Natural killer cell (primary cell): Measurements from ENCODE around the gene PA2G4. TPM values are rescaled to one million over a fixed set of nuclear protein-coding genes. Genes with fewer than 3 reads are reported as not detected.
"Not testable (repeated sequence)": the region's sequence is repeated elsewhere in the genome, so short reads cannot be mapped to it uniquely, and the experiment has no call there.

ENCODE experiments used
- ATAC-seq, 3 donors: fragments of 150-1000 bp in 2 of 3; fragments of 200-7000 bp in 1 of 3; cut with Tn5 transposase; 1 replicate in 1 of 3; 2 replicates in 2 of 3; pipeline ENCODE4 v1.10.0; 2021; ENCODE audit warnings: mild to moderate bottlenecking in 2 of 3, moderate library complexity in 2 of 3
- DNase-seq, 2 donors: peaks; one replicate each; pipeline versions ENCODE4 v3.0.0 to v3.0.0-alpha.2; 2013 to 2021; ENCODE audit warnings: mixed read lengths in 1 of 2
- H3K27ac ChIP-seq: one replicate; pipeline ENCODE4 v1.5.1; 2013; ENCODE audit warnings: mild to moderate bottlenecking, low read length
- H3K27me3 ChIP-seq: one replicate; pipeline ENCODE4 v1.6.1; 2013; ENCODE audit warnings: low read length; ENCODE audit not compliant: control insufficient read depth, insufficient read depth
- H3K36me3 ChIP-seq: one replicate; pipeline ENCODE4 v1.6.1; 2013; ENCODE audit warnings: low read length; ENCODE audit not compliant: control insufficient read depth, insufficient read depth
- H3K4me1 ChIP-seq: one replicate; pipeline ENCODE4 v1.6.1; 2013; ENCODE audit warnings: low read length; ENCODE audit not compliant: control insufficient read depth, insufficient read depth
- H3K4me3 ChIP-seq: one replicate; pipeline ENCODE4 v1.5.1; 2013; ENCODE audit warnings: low read length
- H3K9me3 ChIP-seq: one replicate; pipeline ENCODE4 v1.6.1; 2013; ENCODE audit warnings: low read length; ENCODE audit not compliant: control insufficient read depth, insufficient read depth
- H3K27ac Mint-ChIP-seq, 2 donors: one replicate each; pipeline ENCODE4 v1.8.0; 2022; ENCODE audit warnings: mild to moderate bottlenecking in 2 of 2, mixed read lengths in 2 of 2, moderate library complexity in 1 of 2
- H3K27me3 Mint-ChIP-seq, 2 donors: one replicate each; pipeline ENCODE4 v1.8.0; 2022; ENCODE audit warnings: low read depth in 2 of 2, mixed read lengths in 2 of 2
- H3K36me3 Mint-ChIP-seq: one replicate; pipeline ENCODE4 v1.8.0; 2022; ENCODE audit warnings: mixed read lengths
- H3K4me1 Mint-ChIP-seq, 2 donors: one replicate each; pipeline ENCODE4 v1.8.0; 2022; ENCODE audit warnings: mixed read lengths in 2 of 2
- H3K4me3 Mint-ChIP-seq: one replicate; pipeline ENCODE4 v1.8.0; 2022; ENCODE audit warnings: mild to moderate bottlenecking, moderate library complexity, mixed read lengths
- H3K9me3 Mint-ChIP-seq, 2 donors: one replicate each; pipeline ENCODE4 v1.8.0; 2022; ENCODE audit warnings: mixed read lengths in 2 of 2
- CTCF ChIP-seq: fragments of 200-600 bp; IDR thresholded peaks from one replicate; pipeline ENCODE4 v1.8.0; 2022; ENCODE audit warnings: antibody characterized with exemption
- WGBS: methylation state at CpG from one replicate; pipeline ENCODE4 v1.1.7; 2013; ENCODE audit warnings: missing lambda C conversion rate; ENCODE audit not compliant: insufficient coverage; 5-methylcytosine and 5-hydroxymethylcytosine counted together
- intact Hi-C: fragments of 100-400 bp; cut with micrococcal nuclease; formaldehyde crosslinking; loops from one replicate; pipeline ENCODE4 v1.14.2; 2022
- total RNA-seq, 4 donors: library from RNA; stranded (reverse); fragments of 120-200 nt in 1 of 4; gene quantifications; one replicate each; pipeline versions ENCODE4 v1.2.3 to v1.2.4, GENCODE V29; 2013 to 2022

The PA2G4 gene
- total RNA-seq, 3 donors from 2014 or later (not counting 1 experiment from before 2014, with no cell fraction given) = 78.5 to 86.4 (median 79.7) TPM

- no peak for TF ChIP-seq CTCF
- intact Hi-C loops = no loop called here
- no peaks in the 10 kb centered on the region for H3K4me1 ChIP-seq
These were observed 32.7 kb upstream of the PA2G4 start for GRCh38 chr12:56071648-56072047.

GRCh38 chr12:56074396-56074795 is 30.0 kb upstream of the PA2G4 start:
- Mint-ChIP-seq H3K4me1 (peaks cover 0 to 5% of the 10 kb centered on the region in 2 donors), H3K4me3 (no peak overlapping the region), H3K9me3 (no peaks in the 10 kb centered on the region), H3K36me3 (no peaks in the 10 kb centered on the region), H3K27me3 (no peaks in the 10 kb centered on the region), H3K27ac (no peak overlapping the region)
- H3K4me1 ChIP-seq = peaks cover 7% of the 10 kb centered on the region
- no peaks in the 10 kb centered on the region for H3K27me3 ChIP-seq
- intact Hi-C loops = no loop called here
- 92% methylated on average over 5 of the region's 5 CpGs for WGBS
- TF ChIP-seq CTCF = no peak
- ATAC-seq = no peak
- DNase-seq = no peak
- no peak overlapping the region for H3K4me3 ChIP-seq
- no peaks in the 10 kb centered on the region for H3K36me3 ChIP-seq
- no peaks in the 10 kb centered on the region for H3K9me3 ChIP-seq
- no peak overlapping the region for H3K27ac ChIP-seq

More at GRCh38 chr12:56071648-56072047, 32.7 kb upstream of the PA2G4 start:
- Mint-ChIP-seq H3K9me3 (no peaks in the 10 kb centered on the region), H3K27ac (no peak overlapping the region), H3K4me1 (no peaks in the 10 kb centered on the region), H3K36me3 (no peaks in the 10 kb centered on the region), H3K27me3 (peaks cover 0 to 2% of the 10 kb centered on the region in 2 donors), H3K4me3 (no peak overlapping the region)
- 93% methylated on average over 4 of the region's 4 CpGs for WGBS
- no peaks in the 10 kb centered on the region for H3K27me3 ChIP-seq
- DNase-seq = no peak
- no peaks in the 10 kb centered on the region for H3K9me3 ChIP-seq
- H3K27ac ChIP-seq = no peak overlapping the region
- no peak overlapping the region for H3K4me3 ChIP-seq
- no peaks in the 10 kb centered on the region for H3K36me3 ChIP-seq
- no peak for ATAC-seq

- H3K4me3 Mint-ChIP-seq, H3K27ac ChIP-seq, H3K9me3 ChIP-seq, DNase-seq, H3K9me3 Mint-ChIP-seq, H3K36me3 Mint-ChIP-seq, intact Hi-C loops, H3K36me3 ChIP-seq, H3K27ac Mint-ChIP-seq, ATAC-seq, H3K27me3 ChIP-seq, H3K4me3 ChIP-seq: not testable (repeated sequence)
- peaks cover 20% of the 10 kb centered on the region for H3K4me1 ChIP-seq
- peaks cover 0 to 14% of the 10 kb centered on the region in 2 donors for H3K27me3 Mint-ChIP-seq
- H3K4me1 Mint-ChIP-seq = peaks cover 0 to 21% of the 10 kb centered on the region in 2 donors
- 95% methylated on average over 9 of the region's 9 CpGs for WGBS
These were observed 26.4 kb upstream of the PA2G4 start for GRCh38 chr12:56077966-56078365.

GRCh38 chr12:56078427-56078826 is 25.9 kb upstream of the PA2G4 start:
- intact Hi-C loops = no loop called here
- ATAC-seq = no peak
- no peak overlapping the region for H3K27ac Mint-ChIP-seq

More at GRCh38 chr12:56078427-56078826, 25.9 kb upstream of the PA2G4 start:
- Histone ChIP-seq H3K4me3 (no peak overlapping the region), H3K9me3 (no peaks in the 10 kb centered on the region), H3K27ac (no peak overlapping the region), H3K4me1 (peaks cover 20% of the 10 kb centered on the region), H3K27me3 (peaks cover 10% of the 10 kb centered on the region), H3K36me3 (no peaks in the 10 kb centered on the region)
- Mint-ChIP-seq H3K9me3 (no peaks in the 10 kb centered on the region), H3K27me3 (peaks cover 0 to 14% of the 10 kb centered on the region in 2 donors), H3K4me1 (peaks cover 0 to 21% of the 10 kb centered on the region in 2 donors), H3K36me3 (no peaks in the 10 kb centered on the region), H3K4me3 (peak overlapping the region; percentile 88)
- 100% methylated on average over 1 of the region's 1 CpG for WGBS
- DNase-seq = no peak
- TF ChIP-seq CTCF = no peak
